ENCODE measurements around the gene APMAP.

The APMAP gene

GRCh38 chr20:25024171-25024570, 31.6 kb upstream of the APMAP start:
- DNase-seq (ENCODE audit: low read depth in 1 of 2, low spot score in 1 of 2), result no peak

GRCh38 chr20:25023356-25023755, 30.8 kb upstream of the APMAP start:
- DNase-seq (ENCODE audit: low read depth in 1 of 2, low spot score in 1 of 2), result no peak

DNA sequence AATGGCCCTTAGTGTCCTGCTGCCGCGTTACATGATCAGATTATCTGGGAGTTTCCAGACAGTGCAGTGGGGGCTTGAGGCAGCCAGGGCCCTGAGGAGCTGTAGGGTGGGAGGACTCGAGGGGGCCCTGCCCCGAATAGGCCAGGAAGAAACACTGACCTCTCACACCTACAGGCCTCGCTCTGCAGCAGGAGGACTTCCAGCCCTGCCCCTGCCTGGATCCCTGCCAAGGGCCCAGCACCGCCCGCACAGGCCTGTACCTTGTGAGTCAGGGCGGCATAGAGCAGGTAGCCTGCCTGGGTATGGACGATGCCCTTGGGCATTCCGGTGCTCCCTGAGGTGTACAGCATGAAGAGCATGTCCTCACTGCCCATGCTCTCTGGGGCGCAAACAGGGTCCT, 30.1 kb upstream of the APMAP start:
- no peak for DNase-seq (ENCODE audit: low read depth in 1 of 2, low spot score in 1 of 2)

GRCh38 chr20:25021336-25021735, 28.8 kb upstream of the APMAP start:
- DNase-seq (ENCODE audit: low read depth in 1 of 2, low spot score in 1 of 2), result no peak

DNA sequence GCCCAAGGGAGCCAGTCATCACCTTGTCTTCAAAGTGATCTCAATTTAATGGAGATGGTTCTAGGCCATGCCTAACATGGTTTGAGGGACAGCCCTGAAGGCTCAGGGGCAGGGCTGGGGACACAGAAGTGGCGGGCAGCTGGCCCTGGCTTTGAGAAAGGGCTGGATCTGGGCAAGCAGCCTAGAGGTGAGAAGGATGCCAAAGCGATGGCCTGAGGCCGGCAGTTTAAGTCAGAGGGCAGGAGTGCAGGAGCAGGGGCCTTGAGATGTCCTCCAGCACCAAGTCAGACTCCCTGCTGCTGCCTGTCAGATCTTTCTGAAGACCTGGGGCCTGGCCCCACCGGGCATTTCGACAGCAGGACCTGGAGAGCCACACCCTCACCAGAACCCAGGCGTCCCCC, 28.4 kb upstream of the APMAP start:
- no peak for DNase-seq (ENCODE audit: low read depth in 1 of 2, low spot score in 1 of 2)

- DNase-seq (ENCODE audit: low read depth in 1 of 2, low spot score in 1 of 2), result no peak
Measured at GRCh38 chr20:25020345-25020744, 27.8 kb upstream of the APMAP start.

DNA sequence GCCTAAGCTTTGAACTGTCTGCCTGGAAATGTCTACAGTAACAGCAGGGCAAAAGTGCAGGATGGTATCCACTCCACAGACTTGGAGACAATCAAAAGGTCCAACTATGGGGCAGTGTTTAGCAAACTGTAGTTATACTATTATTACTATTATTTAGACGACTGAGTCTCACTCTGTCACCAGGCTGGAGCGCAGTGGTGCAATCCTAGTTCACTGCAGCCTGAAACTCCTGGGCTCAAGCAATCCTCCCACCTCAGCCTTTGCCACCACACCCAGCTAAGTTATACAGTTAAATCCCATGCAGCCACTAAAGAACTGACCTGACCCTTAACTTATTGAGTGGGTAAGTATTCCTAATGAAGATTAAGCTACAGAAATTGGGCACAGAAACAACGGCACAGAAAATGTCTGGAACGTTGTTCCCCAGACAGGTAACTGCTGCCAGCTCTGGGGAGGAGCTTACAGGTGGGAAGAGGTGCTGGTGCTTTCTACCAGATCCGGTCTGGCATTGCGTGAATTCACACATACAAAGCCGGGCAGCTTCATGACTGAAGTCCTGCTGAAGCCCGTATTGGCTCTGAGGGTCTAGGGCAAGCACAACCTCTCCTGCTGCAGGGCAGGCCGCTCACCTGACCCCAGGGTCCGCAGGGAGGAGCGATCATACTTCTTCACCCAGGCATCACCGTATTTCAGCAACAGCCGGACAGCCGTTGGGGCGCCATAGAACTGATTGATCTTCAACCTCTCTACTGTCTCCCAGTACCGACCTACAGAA, 27.0 kb upstream of the APMAP start:
- DNase-seq (ENCODE audit: low read depth in 1 of 2, low spot score in 1 of 2), result no peak

- no peak for DNase-seq (ENCODE audit: low read depth in 1 of 2, low spot score in 1 of 2)
Measured at GRCh38 chr20:25018841-25019240, 26.3 kb upstream of the APMAP start.

- DNase-seq (ENCODE audit: low read depth in 1 of 2, low spot score in 1 of 2), result no peak
Measured at GRCh38 chr20:25018425-25018824, 25.9 kb upstream of the APMAP start.

GRCh38 chr20:25017257-25017803, 24.8 kb upstream of the APMAP start:
- no peak for DNase-seq (ENCODE audit: low read depth in 1 of 2, low spot score in 1 of 2)

DNA sequence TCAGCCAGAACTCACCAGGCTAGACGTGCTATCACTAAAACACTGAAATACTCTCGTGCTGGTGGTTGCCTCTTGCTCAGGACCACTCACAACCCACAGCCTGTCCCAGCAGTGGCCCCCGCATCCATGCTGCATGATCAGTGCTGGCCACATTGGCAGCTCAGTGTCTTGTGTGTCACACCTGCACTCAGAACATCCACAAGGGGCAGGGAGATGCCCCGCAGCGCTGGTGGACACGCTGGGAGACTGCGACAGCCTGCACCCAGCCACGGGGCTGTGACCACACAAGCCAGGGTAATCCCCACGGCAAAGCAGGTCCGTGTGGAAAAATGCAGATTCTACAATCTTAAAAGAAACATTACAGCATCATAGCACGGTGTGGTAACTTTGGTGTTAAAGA, 23.9 kb upstream of the APMAP start:
- DNase-seq (ENCODE audit: low read depth in 1 of 2, low spot score in 1 of 2), result no peak

GRCh38 chr20:25015986-25016385, 23.4 kb upstream of the APMAP start:
- DNase-seq (ENCODE audit: low read depth in 1 of 2, low spot score in 1 of 2), result no peak

DNA sequence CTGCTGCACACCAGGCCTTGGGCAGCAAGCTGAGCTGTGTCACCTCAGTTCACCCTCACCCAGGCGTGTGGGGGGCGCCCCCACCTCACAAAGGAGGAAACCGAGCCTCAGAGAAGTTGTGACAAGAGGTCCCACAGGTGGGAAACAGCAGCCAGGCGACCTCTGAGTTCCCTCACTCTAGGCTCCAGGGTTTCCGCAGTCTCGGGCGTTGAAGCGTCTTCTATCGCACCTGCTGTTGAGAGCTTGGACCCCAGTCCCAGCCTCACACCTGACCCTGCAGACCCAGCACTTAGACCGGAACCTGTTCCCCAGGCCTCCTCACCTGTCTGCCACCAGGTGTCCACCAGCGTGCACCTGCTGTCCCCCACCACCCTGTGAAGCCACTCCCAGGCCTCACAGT, 22.3 kb upstream of the APMAP start:
- DNase-seq (ENCODE audit: low read depth in 1 of 2, low spot score in 1 of 2), result no peak

GRCh38 chr20:25013478-25014380, 21.2 kb upstream of the APMAP start:
- no peak for DNase-seq (ENCODE audit: low read depth in 1 of 2, low spot score in 1 of 2)

- DNase-seq (ENCODE audit: low read depth in 1 of 2, low spot score in 1 of 2), result no peak
Measured at GRCh38 chr20:25012616-25013189, 20.2 kb upstream of the APMAP start.

DNA sequence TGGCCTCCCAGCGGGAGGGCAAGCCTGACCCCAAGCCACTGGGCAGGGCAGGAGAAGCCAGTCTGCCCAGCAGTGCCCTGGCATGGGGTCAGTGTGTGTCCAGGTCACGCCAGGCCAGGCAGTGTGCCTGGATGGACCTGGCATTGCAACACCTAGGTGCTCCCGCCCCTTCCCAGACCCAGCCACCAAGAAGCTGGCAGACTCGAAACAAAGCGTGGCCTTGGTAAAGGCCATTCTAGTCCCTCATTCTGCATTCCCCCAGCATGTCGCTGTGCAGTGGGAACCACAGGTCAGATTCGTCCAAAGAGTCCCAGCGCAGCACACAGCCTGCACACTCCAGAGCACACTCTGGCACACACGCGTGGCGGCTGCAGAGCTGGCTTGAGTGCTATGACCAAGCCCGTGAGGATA, 19.3 kb upstream of the APMAP start:
- no peak for DNase-seq (ENCODE audit: low read depth in 1 of 2, low spot score in 1 of 2)

DNA sequence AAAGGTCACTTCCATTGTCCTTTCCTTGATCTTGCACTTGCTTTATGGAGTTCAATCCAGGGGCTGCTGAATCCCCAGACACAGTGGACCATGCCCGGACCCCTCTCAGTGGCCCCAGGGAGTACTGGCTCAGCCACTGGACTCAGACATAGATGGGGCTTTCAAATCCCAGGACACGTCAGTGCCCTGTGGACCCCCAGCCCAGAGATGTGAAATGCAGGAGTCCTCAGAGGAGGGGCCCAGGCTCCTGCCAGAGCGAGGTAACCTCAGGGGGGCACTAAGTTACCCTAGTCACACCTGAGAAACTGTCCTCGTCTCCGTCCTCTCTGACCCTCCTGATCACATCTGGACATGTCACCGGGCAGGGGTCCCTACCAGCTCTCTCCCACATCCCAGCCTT, 18.7 kb upstream of the APMAP start:
- no peak for DNase-seq (ENCODE audit: low read depth in 1 of 2, low spot score in 1 of 2)

- no peak for DNase-seq (ENCODE audit: low read depth in 1 of 2, low spot score in 1 of 2)
Measured at GRCh38 chr20:25009218-25010145, 16.9 kb upstream of the APMAP start.

DNA sequence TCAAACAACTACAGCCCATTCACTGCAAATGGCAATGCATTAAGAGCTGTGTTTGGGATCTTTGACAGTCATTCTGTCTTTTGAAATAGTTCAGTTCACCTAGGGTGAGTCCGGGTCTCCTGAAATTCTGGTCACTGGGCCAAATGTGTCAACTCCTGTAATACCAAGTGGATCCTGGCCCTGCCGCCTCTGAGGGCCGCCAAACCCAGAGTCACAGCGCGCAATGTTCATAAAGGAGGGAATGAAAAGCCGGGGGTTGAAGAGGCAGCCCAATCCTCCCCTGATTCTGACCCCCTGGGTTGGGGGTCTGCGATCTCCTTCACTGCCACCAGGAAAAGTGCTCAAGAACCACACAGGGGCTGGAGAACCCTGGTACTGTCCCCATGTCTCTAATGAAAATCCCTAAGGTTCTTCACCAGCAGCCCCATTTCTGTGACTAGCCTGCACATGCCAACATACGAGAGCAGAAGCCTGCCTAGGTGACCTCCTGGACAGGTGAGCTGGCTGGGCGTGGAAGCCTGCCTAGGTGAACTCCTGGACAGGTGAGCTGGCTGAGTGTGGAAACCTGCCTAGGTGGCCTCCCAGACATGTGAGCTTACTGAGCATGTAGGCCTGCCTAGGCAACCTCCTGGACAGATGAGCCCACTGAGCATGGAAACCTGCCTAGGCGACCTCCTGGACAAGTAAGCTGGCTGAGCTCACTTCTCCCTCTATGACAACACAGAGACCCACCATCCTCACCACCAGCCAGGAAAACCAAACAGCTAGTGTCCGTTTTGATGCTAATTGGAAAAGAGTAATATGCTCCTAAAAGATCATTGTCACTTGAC, 16.1 kb upstream of the APMAP start:
- no peak for DNase-seq (ENCODE audit: low read depth in 1 of 2, low spot score in 1 of 2)
